Stimulated activated CD4-positive, alpha-beta T cell treated with anti-CD3 and anti-CD28 coated beads, Interleukin-4, amount 100 ng/mL, for 48 hours (primary cell): Measurements from ENCODE around the gene S100A3.
A peak's percentile ranks its signal among the peaks of the same experiment; 100 is the strongest.
"Not testable (repeated sequence)": the region's sequence is repeated elsewhere in the genome, so short reads cannot be mapped to it uniquely, and the experiment has no call there.

Experiments
- DNase-seq, 2 donors: peaks; one replicate each; pipeline ENCODE4 v3.0.0-alpha.2; 2020; ENCODE audit warnings: low read depth in 2 of 2

Gene S100A3, protein sequence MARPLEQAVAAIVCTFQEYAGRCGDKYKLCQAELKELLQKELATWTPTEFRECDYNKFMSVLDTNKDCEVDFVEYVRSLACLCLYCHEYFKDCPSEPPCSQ

DNA sequence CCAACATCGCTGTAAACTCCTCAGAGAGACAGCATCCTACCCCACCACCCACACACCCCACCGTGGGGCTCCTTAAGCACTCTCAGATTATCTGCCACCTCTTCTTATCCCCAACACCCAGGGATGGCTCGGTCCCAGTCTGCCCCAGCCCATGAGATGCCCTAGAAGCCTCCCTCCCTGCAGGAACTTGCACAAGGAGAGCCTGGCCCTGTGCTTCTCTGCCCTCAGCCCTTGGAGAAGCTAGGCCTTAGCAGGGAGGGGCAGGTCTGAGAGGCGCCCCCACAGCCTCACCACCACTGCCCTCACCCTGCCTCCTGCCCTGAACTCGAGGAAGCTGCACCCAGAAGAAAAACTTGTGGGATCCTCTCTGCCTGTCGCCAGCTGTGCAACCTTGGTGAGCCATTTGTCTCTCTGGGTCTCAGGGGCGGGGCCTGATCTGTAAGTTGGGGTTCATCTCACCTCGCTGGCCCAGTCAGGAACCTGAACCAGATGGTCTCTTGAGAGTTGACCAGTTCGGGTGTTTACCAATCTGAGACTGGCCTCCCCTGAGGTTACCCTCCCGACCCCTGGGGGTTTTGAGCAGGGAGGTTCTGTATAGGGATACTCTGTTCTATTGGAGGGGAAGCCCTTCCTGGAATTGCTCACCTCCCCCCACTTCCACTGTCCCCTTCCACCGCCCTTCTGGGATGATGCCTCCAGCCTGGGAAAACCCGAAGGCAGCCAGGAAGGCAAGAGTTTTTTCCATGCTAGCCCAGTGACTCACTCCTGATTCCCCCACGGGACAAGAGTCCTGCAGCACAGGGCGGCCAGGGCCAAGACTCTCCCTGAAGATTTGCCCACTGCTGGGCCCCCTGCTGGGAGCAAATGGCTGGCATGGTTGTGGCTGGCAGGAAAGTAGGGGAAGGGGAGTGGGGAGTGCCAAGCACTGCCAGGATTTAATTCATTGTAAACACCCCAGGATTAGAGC lies at the start of gene S100A3:
TSS of gene S100A3 (minus strand) at position 537 of the 967 bp plus-strand sequence. CDS start 773 bp downstream, outside the sequence.
- no peak for DNase-seq

DNA sequence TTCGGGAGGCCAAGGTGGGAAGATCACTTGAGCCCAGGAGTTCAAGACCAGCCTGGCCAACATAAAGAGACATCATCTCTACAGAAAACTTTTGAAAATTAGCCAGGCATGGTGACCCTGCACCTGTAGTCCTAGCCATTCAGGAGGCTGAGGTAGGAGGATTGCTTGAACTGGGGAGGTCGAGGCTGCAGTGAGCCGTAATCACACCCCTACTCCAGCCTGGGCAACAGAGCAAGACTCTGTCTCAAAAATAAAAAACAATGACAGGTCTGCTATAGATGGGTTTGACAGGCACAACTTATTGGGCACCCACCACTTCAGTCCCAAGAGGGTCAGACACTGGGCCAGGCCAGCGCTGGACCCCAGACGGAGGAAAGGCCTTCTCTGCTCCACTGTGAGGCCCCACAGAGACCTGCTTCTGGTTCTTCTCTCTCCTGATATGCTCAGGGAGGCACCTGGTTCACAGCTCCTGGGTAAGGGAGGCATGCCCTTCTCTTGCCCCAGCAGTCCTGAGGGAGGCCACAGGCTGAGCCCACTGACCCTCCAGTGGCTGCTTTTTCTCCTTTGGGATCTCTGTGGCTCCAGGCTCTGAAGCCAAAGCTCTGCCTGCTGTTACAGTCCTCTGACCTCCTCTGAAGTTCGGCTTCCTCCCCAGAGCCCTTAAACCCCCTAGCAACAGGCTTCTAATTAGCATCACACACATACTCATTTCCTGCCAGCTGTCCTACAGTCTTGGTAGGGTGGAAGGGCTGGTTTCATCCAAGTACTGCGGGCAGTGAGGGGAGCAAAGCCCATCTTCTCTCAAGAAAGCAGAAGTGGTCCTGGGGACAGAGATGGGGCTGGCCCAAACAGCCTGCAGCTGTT lies 49.5 kb upstream of the S100A3 start:
- no peak for DNase-seq

DNA sequence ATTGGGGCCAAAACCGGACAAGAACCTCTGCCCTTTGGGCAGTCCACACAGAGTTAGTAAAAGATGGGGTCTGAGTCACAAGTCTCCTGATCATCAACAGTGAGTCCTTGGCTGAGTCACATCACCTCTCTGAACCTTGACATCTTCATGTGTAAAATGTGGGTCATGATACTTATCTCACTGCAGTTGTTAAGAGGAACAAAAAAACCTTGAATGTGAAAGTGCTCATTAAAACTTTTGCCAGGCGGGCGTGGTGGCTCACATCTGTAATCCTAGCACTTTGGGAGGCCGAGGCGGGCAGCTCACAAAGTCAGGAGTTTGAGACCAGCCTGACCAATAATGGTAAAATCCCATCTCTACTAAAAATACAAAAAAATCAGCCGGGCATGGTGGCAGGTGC lies 48.1 kb upstream of the S100A3 start:
- peak; percentile 4 to 15 for DNase-seq

DNA sequence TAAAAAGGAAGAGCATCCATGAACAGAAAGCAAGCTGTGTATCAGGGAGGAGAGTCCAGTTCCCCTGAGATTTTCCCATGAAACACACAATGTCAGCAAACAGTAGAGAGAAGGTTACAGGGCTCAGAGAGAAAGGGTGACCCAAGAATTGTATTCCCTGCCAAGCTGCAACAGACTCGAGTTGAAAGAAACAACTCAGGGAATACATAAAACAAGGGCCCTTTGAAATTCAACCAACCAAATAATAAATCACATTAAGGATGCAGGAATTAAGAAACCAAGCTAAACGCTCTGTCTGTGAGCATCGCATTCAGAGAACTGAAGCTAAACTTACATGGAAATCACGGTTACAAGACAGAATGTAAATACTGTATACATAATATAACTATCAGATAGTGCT lies 43.7 kb upstream of the S100A3 start:
- DNase-seq: no peak

DNA sequence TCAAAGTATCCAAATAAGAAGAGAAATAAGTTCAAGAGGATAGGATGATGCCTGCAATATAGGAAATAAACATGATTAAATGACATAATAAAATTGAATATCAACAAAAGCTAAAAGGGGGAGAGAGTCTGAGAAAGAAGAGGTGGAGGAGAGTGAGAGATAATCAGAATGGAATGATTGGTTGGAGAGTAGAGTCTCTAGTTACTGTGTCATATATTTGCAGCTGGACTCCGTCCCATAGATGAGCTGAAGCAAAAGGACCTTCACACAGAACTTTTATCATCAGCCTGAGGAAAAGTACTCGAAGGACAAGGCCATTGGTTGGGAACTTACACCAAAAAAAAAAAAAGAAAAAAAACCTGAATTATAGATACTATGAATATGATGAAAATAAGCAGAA lies 39.4 kb upstream of the S100A3 start:
- DNase-seq: no peak

DNA sequence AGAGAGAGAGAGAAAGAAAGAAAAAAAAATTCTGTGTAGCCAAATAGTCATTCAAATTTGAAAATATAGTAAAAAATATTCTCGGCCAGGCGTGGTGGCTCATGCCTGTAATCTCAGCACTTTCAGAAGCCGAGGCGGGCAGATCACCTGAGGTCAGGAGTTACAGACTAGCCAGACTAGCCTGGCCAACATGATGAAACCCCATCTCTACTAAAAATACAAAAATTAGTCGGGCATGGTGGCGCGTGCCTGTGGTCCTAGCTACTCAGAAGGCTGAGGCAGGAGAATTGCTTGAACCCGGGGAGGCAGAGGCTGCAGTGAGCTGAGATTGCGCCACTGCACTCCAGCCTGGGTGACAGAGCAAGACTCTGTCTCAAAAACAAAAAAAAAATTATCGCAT lies 39.0 kb upstream of the S100A3 start:
- not testable (repeated sequence) for DNase-seq

DNA sequence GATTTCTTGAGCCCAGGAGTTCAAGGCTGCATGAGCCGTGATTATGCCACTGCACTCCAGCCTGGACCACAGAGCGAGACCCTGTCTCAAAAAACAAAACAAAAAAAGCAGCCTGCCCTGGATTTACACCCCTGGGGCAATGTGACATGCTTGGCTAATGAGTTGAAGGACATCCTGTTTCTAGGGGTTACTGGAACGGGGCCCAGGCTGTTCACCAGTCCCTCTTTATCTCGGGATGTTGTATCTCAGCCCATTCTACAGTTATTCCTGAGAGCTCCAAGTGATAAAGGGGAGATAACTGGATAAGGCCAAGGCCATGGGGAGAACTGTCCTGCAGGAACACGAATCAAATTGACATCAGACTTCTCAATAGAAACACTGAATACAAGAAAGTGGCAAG lies 38.3 kb upstream of the S100A3 start:
- DNase-seq: no peak

DNA sequence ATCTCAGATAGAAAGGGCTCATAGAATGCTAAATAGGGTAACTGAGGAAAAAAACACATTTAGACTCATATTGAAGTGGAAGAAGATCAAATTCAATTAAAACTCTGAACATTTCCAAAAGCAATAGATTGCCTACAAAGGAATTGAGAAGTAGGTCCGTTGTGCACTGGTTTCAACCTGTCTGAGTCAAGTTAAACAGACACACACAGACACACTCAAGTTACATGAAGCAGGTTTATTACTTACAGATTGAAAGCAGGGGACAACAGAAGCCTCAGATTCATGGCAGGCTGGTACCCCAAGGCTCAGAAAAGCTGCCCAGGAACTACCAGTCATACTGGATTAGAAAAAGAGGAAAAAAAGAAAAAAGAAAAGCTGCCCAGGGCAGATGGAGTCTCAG lies 37.3 kb upstream of the S100A3 start:
- DNase-seq: no peak

DNA sequence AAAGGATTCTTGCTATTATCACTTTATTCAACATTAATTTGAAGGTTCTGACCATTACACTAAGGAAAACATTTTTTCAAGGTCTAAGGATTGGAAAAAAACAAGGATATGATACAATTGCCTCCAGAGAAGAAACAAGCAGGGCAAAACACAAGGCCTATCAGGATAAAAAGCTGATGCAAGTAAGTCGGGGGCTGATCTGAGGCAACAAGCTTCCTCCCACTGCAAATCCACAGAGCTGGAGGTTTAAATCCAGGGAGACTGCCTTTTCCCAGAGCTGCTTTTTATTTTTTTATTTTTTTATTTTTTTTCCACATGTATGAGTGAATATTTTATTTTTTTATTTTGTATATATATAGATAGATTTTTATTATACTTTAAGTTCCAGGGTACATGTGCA lies 35.9 kb upstream of the S100A3 start:
- DNase-seq: no peak

DNA sequence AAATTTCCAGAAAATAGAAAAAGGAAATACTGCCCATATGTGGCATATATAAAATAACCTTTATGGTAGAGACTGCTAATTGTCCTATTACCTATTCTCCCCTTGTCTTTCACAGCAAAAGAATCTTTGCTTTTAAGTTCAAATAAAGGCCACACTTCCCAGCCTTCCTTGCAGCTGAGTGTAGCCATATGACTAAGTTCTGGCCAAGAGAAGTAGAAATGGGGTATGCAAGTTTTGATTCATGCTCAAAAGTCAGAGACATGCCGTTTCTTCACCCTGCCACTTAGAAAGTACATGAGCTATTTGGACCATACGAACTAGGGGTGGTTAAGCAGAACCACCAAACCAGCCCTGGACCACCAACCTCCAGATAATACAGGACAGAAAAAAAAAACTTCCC lies 34.9 kb upstream of the S100A3 start:
- DNase-seq: no peak

DNA sequence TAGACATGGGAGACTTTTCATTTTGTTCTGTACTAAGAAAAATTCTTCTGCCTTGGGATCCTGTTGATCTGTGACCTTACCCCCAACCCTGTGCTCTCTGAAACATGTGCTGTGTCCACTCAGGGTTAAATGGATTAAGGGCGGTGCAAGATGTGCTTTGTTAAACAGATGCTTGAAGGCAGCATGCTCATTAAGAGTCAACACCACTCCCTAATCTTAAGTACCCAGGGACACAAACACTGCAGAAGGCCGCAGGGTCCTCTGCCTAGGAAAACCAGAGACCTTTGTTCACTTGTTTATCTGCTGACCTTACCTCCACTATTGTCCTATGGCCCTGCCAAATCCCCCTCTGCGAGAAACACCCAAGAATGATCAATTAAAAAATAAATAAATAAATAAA lies 34.5 kb upstream of the S100A3 start:
- not testable (repeated sequence) for DNase-seq

DNA sequence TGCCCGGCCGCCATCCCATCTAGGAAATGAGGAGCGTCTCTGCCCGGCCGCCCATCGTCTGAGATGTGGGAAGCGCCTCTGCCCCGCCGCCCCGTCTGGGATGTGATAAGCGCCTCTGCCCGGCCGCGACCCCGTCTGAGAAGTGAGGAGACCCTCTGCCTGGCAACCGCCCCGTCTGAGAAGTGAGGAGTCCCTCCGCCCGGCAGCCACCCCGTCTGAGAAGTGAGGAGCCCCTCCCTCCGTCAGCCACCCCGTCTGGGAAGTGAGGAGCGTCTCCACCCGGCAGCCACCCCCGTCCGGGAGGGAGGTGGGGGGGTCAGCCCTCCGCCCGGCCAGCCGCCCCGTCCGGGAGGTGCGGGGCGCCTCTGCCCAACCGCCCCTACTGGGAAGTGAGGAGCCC lies 33.8 kb upstream of the S100A3 start:
- not testable (repeated sequence) for DNase-seq

DNA sequence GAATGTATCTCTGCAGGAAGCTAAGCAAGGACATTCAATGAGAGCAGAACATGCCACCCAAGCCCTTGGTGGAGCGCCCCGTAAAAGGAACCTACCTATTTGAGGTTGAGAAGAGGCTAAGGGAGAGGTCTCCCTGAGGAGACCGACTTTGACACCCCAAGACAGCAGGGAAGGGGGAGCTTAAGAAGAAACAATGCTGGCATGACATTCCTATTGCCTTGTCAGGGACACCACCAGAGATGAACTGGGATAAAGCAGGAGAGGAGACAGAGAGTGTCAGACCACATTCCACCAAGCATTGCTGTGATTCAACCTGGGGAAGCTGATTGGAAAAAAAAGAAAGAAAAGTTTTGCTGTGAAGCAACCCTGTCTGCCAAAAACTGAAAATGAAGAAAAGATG lies 29.9 kb upstream of the S100A3 start:
- DNase-seq: no peak

DNA sequence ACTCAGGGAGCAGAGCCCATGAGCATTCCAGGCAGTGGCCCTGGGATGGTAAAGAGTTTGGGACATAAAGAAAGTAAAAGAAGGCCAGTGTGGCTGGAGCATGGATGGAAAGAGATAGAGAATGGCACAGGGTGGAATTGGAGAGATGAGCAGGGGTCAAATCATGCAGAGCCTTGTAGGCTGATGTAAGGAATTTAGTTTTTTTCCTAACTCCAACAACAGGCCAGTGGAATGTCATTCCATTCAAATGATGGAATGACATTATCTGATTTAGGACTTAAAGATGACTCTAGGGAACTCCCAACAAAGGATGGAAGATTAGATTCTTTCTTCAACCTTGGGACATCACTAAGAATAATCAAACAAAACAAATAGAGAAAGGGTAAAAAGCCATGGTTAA lies 29.4 kb upstream of the S100A3 start:
- no peak for DNase-seq

DNA sequence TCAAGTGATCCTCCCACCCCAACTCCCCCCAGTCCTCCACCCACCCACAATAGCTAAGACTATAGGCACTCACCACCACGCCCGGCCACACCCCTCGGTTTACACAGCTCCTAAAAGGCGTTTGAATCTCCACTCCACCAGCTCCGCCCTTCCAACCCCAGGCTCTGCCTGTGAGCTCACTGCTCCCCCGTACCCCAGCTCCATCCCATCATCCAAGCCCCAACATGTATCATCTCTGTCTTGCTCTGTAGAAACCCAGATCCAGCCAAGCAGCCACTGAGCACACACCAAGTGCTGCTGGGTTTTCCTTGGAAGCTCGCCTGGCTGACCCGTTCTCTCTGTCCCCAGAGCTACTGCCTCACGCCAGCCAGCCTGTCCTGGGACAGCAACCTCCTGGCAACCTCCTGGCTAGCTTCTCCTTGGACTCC lies 28.6 kb upstream of the S100A3 start:
- no peak for DNase-seq

DNA sequence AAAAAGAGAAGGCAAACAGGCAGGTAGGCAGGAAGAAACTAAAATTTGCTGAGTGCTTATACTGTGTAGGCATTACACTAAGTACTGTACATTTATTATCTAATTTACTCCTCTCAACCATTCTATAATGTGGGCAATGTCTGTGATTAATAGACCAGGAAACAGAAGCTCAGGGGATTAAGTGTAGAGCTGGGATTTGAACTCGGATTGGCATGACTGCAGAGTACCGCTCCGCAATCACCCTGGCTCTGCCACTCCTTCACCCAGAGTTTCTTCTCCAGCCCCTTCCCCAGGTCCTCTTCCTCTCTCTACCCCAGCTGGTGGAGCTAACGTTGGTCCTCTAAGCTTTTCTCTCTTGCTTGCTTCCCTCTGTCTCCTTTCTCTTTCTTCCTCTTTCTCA lies 28.1 kb upstream of the S100A3 start:
- DNase-seq: no peak

DNA sequence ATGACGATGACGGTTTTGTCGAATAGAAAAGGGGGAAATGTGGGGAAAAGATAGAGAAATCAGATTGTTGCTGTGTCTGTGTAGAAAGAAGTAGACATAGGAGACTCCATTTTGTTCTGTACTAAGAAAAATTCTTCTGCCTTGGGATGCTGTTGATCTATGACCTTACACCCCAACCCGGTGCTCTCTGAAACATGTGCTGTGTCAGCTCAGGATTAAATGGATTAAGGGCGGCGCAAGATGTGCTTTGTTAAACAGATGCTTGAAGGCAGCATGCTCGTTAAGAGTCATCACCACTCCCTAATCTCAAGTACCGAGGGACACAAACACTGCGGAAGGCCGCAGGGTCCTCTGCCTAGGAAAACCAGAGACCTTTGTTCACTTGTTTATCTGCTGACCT lies 26.4 kb upstream of the S100A3 start:
- DNase-seq: not testable (repeated sequence)

DNA sequence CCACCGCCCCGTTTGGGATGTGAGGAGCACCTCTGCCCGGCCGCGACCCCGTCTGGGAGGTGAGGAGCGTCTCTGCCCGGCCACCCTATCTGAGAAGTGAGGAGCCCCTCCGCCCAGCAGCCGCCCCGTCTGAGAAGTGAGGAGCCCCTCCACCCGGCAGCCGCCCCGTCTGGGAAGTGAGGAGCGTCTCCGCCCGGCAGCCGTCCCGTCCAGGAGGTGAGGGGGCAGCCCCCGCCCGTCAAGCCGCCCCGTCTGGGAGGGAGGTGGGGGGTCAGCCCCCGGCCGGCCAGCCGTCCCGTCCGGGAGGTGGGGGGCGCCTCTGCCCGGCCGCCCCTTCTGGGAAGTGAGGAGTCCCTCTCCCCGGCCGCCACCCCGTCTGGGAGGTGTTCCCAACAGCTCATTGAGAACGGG lies 26.0 kb upstream of the S100A3 start:
- not testable (repeated sequence) for DNase-seq

DNA sequence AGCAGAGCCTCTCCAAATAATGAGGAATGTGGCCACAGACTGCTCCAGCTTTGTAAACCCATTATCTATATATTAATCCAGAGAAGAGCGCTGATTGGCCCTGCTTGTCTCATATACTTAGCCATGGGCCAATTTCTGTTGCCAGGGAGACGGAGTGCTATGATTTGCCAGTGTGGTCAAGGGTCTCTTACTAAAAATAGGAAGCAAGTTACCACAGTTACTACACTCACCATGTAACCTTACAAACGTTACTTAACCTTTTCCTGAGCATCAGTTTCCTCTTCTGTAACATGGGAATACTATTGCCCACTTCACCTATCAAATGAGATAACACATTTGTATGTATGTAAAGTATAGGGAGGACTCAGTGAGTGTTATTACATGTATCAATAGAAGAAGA lies 24.3 kb upstream of the S100A3 start:
- DNase-seq: no peak

DNA sequence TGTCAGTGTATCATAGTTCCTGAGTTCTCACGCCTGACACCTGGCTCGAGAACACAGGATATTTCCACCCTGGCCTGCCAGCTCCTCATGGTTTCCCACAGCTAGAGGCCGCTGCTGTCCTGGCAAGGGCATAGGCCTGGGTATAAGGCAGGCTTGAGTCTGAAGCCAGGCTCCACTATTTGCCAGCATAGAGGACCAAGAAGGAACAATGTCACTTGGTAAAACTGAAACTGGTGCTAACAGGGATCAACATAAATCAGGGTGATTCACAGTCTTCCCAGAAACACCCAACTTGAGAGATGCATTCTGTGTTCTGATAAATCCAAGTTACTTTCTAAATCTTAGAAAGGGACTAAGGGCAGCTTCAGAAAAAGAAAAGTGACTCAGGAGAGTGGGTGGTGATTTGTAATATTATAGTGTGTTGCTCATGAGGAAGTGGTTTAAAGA lies 23.5 kb upstream of the S100A3 start:
- DNase-seq: peak; percentile 52 to 68

DNA sequence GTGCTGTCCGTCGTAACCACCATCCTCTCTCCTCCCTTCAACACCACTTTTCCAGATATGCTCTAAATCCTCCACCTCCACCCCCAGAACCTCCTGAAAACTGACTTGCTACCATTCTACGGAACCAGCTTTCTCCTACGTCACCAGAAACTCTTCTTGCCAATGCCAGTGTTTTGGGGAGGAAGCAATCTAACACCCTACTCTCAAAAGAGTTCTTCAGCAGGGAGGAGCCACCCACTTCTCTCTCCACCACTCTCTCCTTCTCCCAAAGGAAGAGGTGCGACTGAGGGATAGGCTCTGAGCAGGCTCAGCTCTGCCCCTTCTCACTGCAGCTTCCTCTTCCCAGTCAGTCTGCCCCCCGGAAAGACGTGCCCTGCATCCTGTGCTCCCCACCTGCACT lies 22.6 kb upstream of the S100A3 start:
- no peak for DNase-seq

DNA sequence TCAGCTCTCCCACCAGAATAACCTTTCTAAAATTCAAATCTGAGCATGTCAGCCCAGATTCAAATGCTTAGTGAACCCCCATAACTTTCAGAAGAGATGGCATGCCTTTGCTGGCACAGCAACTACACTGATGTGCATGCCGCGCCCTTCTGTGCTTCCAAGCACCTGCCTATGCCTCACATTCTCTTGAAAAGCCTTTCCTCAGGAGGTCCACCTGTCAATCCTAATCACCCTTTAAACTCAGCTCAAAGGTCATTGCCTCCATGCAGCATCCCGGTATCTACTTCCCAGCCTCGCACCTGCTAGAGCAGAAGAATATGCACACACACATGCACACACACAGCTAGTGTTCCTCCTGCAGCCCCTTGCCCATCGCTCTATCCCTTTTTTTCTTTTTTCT lies 21.8 kb upstream of the S100A3 start:
- DNase-seq: no peak
